Measurements from ENCODE around the gene C18orf63. TPM values are rescaled to one million over a fixed set of nuclear protein-coding genes. Genes with fewer than 3 reads are reported as not detected.

The C18orf63 gene
- total RNA-seq, 1 donor from 2014 or later = not detected

- DNase-seq (ENCODE audit: low spot score) = no peak
These were observed 57.8 kb downstream of the C18orf63 start for GRCh38 chr18:74373428-74373827.

GRCh38 chr18:74375999-74376398, 60.4 kb downstream of the C18orf63 start:
- ATAC-seq = no peak
- no peak for DNase-seq (ENCODE audit: low spot score)

More at GRCh38 chr18:74373428-74373827, 57.8 kb downstream of the C18orf63 start:
- ATAC-seq = no peak

DNA sequence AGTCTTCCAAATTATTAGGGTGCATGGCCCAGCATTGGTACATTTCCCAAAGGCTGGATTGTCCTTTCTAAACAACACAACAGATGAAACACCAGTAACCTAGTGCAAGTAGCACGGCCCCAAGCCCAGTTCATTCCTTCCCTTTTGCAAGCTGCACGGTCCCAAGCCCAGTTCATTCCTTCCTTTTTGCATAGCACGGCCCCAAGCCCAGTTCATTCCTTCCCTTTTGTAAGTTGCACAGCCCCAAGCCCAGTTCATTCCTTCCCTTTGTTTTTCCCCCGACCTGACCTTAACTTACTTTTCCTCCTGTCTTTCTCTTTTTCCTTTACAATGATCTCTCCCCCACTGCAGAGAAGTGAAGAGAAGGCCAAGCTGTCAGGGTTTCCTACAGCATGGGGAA, 60.9 kb downstream of the C18orf63 start:
- no peak for DNase-seq (ENCODE audit: low spot score)

GRCh38 chr18:74377776-74378175, 62.1 kb downstream of the C18orf63 start:
- ATAC-seq (no peak), DNase-seq (ENCODE audit: low spot score) (no peak)

More for the DNA sequence above, 60.9 kb downstream of the C18orf63 start:
- ATAC-seq = no peak

GRCh38 chr18:74378179-74378682, 62.6 kb downstream of the C18orf63 start:
- DNase-seq (ENCODE audit: low spot score) (no peak), ATAC-seq (no peak)

GRCh38 chr18:74380916-74381315, 65.3 kb downstream of the C18orf63 start:
- ATAC-seq = no peak
- DNase-seq (ENCODE audit: low spot score) = no peak

DNA sequence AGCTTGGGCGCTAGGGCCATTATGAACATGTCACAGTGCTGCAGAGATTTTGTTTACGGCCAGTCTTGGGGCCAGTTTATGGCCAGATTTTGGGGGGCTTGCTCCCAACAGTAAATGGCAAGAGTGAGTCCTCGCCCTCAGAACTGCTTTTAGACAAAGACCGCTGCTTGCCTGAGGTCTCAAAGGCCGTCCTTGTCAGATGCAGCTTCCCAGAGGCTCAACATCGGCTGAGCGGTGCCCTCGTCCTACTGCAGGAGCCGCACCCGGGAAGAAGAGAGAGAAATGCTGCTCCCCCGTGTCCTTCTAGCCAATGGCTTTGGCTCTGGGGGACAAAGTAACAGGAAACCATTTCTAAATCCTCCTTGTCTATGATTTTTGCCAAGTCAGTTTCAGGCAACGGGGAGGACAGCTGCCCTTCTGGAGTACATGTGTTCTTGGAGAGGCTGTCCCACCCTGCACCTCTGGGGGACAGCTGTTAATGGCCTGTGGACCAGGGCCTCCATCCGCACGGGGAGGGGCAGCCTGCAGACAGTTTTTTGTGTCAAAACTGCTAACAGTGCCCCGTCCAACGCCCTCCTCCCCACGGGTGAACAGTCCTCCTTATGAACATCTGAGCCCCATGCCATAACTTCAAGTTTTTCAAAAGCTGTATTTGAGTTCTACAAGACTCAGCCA, 66.1 kb downstream of the C18orf63 start:
- no peak for ATAC-seq
- no peak for DNase-seq (ENCODE audit: low spot score)

GRCh38 chr18:74382481-74383017, 66.9 kb downstream of the C18orf63 start:
- ATAC-seq (no peak), DNase-seq (ENCODE audit: low spot score) (no peak)

DNA sequence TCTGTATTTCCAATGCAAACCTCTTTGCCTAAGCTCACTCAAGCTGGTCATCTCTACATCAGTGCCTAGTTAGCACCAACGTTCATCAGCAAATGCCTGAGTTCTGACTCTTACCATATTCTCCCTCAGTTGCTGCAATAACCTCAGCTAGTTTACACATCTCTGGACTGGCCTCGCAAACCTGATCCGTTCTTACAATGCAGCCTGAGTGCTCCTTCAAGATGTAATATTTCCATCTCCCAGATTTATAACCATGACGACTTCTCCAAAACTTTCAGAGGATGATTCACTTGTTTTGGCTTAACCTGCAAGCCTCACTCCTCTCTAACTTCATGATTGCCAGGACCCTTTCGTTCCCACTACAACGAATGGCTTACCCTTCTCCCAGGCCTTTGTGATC, 71.7 kb downstream of the C18orf63 start:
- DNase-seq (ENCODE audit: low spot score) (no peak), ATAC-seq (no peak)

- DNase-seq (ENCODE audit: low spot score) = no peak
- ATAC-seq = peak; percentile 57
These were observed 72.6 kb downstream of the C18orf63 start for GRCh38 chr18:74388227-74388626.

DNA sequence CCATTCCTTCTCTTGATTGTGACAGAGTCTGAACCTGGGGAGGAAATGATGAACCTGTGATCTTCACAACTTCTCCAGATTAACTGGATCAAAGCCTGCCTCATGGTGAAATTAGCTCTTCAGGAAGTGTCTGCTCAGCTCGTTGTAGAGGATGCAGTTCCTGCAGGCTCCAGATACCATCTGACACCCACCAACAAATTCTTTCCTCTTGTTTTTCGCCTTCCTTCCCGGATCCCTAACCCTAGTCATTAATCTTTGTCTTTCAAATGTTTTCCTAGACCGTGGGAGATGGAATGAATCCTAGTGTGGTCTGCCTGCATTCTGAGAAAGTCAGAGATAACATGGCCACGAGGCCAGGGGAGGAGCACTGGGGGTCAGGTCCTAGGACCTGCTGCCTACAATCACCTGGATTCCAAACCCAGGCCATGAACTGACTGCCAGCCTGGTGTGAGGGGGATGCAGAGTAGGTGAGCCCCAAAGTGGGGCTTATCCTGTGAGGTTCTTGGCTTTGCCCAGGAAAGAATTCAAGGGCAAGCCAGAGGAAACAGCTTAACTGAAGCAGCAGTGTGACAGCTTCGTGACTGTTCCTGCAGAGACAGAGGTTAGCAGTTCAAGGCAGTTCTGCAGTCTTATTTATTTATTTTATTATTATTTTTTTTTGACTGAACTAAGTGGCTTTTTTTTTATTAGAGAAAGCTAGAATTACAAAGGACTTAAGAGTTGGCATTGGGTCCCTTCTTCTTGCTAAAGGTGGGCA, 73.7 kb downstream of the C18orf63 start:
- no peak for DNase-seq (ENCODE audit: low spot score)
- peak; percentile 49 for ATAC-seq

DNA sequence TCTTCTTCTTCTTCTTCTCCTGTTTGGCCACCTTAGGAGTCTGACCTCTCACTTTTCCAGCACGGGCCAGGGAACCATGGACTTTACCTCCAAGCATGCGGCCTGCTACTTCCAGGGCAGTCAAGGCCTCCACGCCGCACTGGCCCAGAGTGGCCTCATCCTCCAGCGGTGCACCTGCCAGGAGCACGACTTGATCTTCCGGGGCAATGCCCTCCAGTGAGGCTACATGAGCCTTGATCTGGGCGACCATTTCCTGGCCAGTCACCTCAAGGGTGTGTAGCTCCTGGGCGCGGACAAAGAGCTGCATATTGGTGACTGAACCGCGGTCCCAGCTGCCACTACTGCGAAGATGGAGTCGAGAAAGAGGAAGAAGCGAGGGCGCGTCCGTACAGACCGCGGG, 74.4 kb downstream of the C18orf63 start:
- ATAC-seq = no peak
- DNase-seq (ENCODE audit: low spot score) = no peak

GRCh38 chr18:74390900-74391299, 75.3 kb downstream of the C18orf63 start:
- no peak for ATAC-seq
- no peak for DNase-seq (ENCODE audit: low spot score)

GRCh38 chr18:74392323-74392722, 76.7 kb downstream of the C18orf63 start:
- DNase-seq (ENCODE audit: low spot score) (no peak), ATAC-seq (no peak)

DNA sequence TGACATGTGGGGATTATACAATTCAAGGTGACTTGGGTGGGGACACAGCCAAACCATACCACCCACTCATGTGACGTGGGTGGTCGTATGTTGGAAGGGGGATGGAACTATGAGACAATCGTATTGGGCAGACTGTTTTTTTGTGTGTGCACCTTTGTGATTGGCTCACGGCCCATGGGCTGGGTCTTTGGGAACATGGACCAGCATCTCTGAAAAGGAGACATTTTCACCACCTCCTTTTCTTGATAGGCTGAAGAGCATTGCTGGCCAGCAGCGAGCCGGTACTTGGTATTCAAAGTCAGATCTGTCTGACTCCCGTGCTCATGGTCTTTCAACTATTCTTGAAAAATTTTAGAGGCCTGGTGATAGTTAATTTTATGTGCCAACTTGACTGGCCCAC, 79.4 kb downstream of the C18orf63 start:
- no peak for DNase-seq (ENCODE audit: low spot score)
- no peak for ATAC-seq

GRCh38 chr18:74395648-74396154, 80.1 kb downstream of the C18orf63 start:
- DNase-seq (ENCODE audit: low spot score) = peak; percentile 69

GRCh38 chr18:74396171-74397169, 80.8 kb downstream of the C18orf63 start:
- DNase-seq (ENCODE audit: low spot score) (no peak), ATAC-seq (no peak)

More at GRCh38 chr18:74395648-74396154, 80.1 kb downstream of the C18orf63 start:
- ATAC-seq = peak; percentile 87

GRCh38 chr18:74397572-74397971, 81.9 kb downstream of the C18orf63 start:
- ATAC-seq = no peak
- DNase-seq (ENCODE audit: low spot score) = no peak

GRCh38 chr18:74399091-74399887, 83.7 kb downstream of the C18orf63 start:
- DNase-seq (ENCODE audit: low spot score) (no peak), ATAC-seq (no peak)

DNA sequence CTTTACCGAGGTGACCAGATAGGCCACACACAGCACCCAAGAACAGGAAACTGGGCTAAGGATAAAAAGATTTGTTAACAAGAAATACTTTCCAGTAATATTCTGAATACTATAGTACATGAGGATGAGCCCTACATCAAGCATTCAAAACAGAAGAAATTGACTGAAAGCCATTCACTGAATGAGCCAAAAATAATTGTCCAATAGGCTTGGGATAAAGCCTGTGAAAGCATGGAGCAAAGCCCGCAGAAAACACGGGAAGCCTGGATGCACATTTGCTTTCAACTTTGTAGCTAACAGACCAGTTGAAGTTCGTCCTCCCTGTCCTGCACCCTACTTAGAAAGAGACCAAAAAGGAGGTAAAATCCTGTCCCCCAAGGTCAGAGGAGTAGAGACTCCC, 85.2 kb downstream of the C18orf63 start:
- no peak for ATAC-seq
- no peak for DNase-seq (ENCODE audit: low spot score)
